ENCODE results near the gene BEND2.
"Not testable (repeated sequence)": the region's sequence is repeated elsewhere in the genome, so short reads cannot be mapped to it uniquely, and the experiment has no call there.

The BEND2 gene

GRCh38 chrX:18220786-18221185 is at the start of gene BEND2:
TSS of gene BEND2 (minus strand) at chrX:18220886. CDS start at chrX:18220750, 136 bp downstream.
- DNase-seq (ENCODE audit: low read depth in 1 of 2, low spot score in 1 of 2) = no peak

GRCh38 chrX:18255059-18255458 is 34.4 kb upstream of the BEND2 start:
- DNase-seq (ENCODE audit: low read depth in 1 of 2, low spot score in 1 of 2) = no peak

GRCh38 chrX:18252644-18253359 is 32.1 kb upstream of the BEND2 start:
- DNase-seq (ENCODE audit: low read depth in 1 of 2, low spot score in 1 of 2) = no peak

- not testable (repeated sequence) for DNase-seq (ENCODE audit: low read depth in 1 of 2, low spot score in 1 of 2)
These were observed 9.0 kb upstream of the BEND2 start for GRCh38 chrX:18229646-18230045.

- no peak for DNase-seq (ENCODE audit: low read depth in 1 of 2, low spot score in 1 of 2)
These were observed 7.4 kb upstream of the BEND2 start for GRCh38 chrX:18228069-18228468.

GRCh38 chrX:18227458-18227857 is 6.8 kb upstream of the BEND2 start:
- no peak for DNase-seq (ENCODE audit: low read depth in 1 of 2, low spot score in 1 of 2)

GRCh38 chrX:18210470-18210869 is 10.2 kb downstream of the BEND2 start:
- DNase-seq (ENCODE audit: low read depth in 1 of 2, low spot score in 1 of 2) = no peak

GRCh38 chrX:18206657-18207056 is 14.0 kb downstream of the BEND2 start:
- DNase-seq (ENCODE audit: low read depth in 1 of 2, low spot score in 1 of 2) = no peak

GRCh38 chrX:18203631-18204030 is 17.1 kb downstream of the BEND2 start:
- no peak for DNase-seq (ENCODE audit: low read depth in 1 of 2, low spot score in 1 of 2)

GRCh38 chrX:18194688-18195087 is 26.0 kb downstream of the BEND2 start:
- DNase-seq (ENCODE audit: low read depth in 1 of 2, low spot score in 1 of 2) = no peak

- no peak for DNase-seq (ENCODE audit: low read depth in 1 of 2, low spot score in 1 of 2)
These were observed 41.2 kb downstream of the BEND2 start for GRCh38 chrX:18179446-18179845.

GRCh38 chrX:18174971-18175370 is 45.7 kb downstream of the BEND2 start:
- DNase-seq (ENCODE audit: low read depth in 1 of 2, low spot score in 1 of 2) = no peak

GRCh38 chrX:18174209-18174608 is 46.5 kb downstream of the BEND2 start:
- DNase-seq (ENCODE audit: low read depth in 1 of 2, low spot score in 1 of 2) = no peak

- DNase-seq (ENCODE audit: low read depth in 1 of 2, low spot score in 1 of 2) = no peak
These were observed 47.0 kb downstream of the BEND2 start for GRCh38 chrX:18173494-18174180.

GRCh38 chrX:18172970-18173369 is 47.7 kb downstream of the BEND2 start:
- no peak for DNase-seq (ENCODE audit: low read depth in 1 of 2, low spot score in 1 of 2)

GRCh38 chrX:18170910-18171309 is 49.8 kb downstream of the BEND2 start:
- DNase-seq (ENCODE audit: low read depth in 1 of 2, low spot score in 1 of 2) = no peak

- DNase-seq (ENCODE audit: low read depth in 1 of 2, low spot score in 1 of 2) = no peak
These were observed 54.6 kb downstream of the BEND2 start for GRCh38 chrX:18166068-18166467.

GRCh38 chrX:18160369-18160768 is 60.3 kb downstream of the BEND2 start:
- DNase-seq (ENCODE audit: low read depth in 1 of 2, low spot score in 1 of 2) = no peak

GRCh38 chrX:18158963-18159362 is 61.7 kb downstream of the BEND2 start:
- no peak for DNase-seq (ENCODE audit: low read depth in 1 of 2, low spot score in 1 of 2)

GRCh38 chrX:18151649-18152048 is 69.0 kb downstream of the BEND2 start:
- DNase-seq (ENCODE audit: low read depth in 1 of 2, low spot score in 1 of 2) = no peak

- no peak for DNase-seq (ENCODE audit: low read depth in 1 of 2, low spot score in 1 of 2)
These were observed 69.5 kb downstream of the BEND2 start for GRCh38 chrX:18151157-18151556.

GRCh38 chrX:18149454-18149853 is 71.2 kb downstream of the BEND2 start:
- DNase-seq (ENCODE audit: low read depth in 1 of 2, low spot score in 1 of 2) = no peak

- no peak for DNase-seq (ENCODE audit: low read depth in 1 of 2, low spot score in 1 of 2)
These were observed 73.7 kb downstream of the BEND2 start for GRCh38 chrX:18146954-18147353.
